HG03103 (cell line): ENCODE data around the gene OTOF.
"Not testable (repeated sequence)": the region's sequence is repeated elsewhere in the genome, so short reads cannot be mapped to it uniquely, and the experiment has no call there.

Experiments used
- ATAC-seq: cut with Tn5 transposase; IDR thresholded peaks from one replicate; pipeline ENCODE4 v1.9.1; 2021; ENCODE audit warnings: low read depth; ENCODE audit not compliant: unreplicated experiment

OTOF gene

GRCh38 chr2:26481706-26482105, 3.8 kb upstream of the OTOF start:
- ATAC-seq: no peak

DNA sequence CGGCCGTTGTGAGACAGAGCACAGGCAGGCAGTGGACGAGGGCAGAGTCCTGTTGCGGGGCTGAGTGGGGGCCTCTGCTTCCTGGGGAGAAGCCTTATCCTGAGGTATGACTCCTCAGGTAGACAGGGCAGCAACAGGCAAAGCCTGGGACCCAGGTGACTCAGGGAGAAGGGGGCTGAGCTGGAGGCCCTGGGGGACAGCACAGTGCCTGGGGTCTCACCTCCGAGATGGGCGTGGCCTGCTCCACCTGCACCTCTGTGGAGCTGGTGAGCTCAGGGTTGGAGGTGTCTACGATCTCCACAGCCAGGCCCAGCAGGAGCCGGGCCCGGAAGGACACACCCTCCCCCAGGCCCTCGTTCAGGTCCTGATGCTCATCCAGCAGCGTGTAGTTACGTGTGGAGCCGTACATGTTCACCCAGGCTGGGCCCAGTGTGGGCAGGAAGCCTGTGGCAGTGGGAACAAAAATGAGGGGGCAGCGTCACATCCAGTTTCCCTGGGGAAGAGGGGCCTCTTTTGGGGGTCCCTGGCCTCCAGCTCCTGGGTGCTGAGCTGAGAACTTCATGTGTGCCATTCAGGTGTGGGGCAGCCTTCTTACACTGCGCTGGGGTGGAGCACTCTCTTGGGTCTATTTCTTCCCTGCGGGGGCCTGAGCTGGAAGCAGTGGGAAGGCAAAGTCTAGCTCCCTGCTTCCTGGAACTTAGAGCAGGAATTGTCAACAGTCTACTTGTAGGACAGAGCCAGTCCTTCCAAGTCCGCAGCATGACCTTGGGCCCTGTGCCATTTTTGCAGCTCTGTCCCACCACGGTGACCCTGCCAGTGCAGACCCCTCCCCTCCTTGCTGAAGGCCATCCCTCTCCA, 2.9 kb upstream of the OTOF start:
- ATAC-seq: no peak

- no peak for ATAC-seq
These were observed 2.1 kb upstream of the OTOF start for GRCh38 chr2:26479789-26480565.

GRCh38 chr2:26479131-26479788, 1.3 kb upstream of the OTOF start:
- no peak for ATAC-seq

DNA sequence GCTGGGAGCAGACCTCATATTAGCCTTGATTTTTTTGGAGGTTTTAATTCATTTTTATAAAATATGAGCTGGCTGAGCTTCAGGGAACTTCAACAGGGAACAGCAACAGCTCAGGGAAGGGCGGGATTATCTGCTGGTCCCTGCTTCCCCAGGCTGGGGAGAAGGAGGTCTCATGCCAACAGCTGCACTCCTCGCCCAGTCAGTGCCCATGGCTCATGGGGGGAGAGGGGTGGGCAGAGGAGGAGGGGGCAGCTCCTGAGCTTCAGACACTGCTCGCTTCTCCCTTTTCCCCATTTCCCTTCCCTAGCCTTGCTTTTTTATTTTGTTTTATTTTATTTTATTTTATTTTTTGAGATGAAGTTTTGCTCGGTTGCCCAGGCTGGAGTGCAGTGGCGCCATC, 442 bp upstream of the OTOF start:
- no peak for ATAC-seq

DNA sequence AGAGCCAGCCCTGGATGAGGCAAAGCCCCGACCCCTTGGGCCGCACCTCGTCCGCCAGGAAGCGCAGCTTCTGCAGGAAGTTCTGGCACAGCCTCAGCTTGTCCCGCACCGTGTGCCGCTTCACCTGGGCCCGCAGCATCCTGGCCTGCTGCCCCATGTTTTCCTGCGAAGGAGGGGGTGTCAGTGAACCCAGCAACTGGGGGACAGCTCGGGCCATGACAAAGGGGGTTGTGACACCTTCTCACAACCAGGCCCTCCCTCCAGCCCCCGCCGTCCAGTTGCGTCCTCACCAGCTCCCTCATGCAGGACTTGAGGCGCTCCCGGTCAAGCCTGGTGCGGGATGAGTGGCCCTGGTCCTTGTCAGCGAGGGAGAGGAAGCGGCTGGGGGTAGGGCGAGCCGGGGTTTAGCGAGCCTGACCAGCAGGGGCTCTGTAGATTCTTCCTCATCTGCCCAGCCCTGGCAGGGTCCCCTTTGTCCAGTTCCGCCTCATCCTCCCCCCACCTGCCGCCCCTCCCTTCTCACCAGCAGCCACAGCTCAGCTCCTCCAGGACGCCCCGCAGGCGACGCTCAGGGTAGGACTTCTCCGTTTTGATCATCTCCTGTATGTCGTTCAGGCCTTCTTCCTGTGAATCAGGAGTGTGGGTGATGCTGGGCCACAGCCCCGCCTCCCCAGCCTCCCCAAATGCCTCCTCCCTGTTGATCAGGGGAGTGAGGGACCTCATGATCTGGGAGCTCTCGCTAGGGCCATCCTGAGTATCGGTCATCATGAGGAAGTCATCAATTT, 606 bp downstream of the OTOF start:
- ATAC-seq: no peak

DNA sequence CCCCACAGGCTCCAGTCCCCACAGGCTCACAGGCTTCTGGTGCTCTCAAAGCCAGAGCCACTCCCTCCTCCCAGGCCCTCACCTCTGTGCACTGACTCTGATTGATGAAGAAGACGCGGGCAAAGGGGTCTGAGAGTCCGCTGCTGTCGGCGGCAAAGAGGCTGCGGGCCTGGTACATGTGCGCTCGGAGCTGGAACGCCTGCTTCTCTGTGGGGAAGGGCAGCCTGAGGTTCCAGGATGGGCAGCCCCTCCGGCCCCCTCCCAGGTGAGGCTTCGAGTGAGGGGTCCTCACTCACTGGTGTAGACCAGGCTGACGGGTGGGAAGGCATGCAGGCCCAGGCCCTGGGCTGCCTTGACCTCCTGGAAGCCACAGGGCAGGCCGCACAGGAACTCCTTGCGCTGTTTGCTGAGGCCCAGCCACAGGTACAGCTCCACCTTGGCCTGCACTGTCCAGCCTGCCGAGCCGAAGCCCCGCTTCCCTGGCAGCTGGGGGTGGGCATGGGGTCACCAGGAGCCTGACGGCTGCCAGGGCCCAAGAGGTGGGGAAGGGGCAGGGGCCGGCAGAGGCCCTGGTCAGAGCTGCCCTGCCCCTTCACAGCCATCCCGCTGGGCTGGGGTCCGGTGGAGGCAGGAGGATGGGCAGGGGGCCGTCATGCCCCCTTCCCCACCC, 2.0 kb downstream of the OTOF start:
- ATAC-seq: no peak

- no peak for ATAC-seq
These were observed 2.9 kb downstream of the OTOF start for GRCh38 chr2:26475037-26475436.

- no peak for ATAC-seq
These were observed 3.6 kb downstream of the OTOF start for GRCh38 chr2:26474261-26474785.

- no peak for ATAC-seq
These were observed 4.1 kb downstream of the OTOF start for GRCh38 chr2:26473796-26474195.

GRCh38 chr2:26472821-26473655, 4.9 kb downstream of the OTOF start:
- ATAC-seq: no peak

DNA sequence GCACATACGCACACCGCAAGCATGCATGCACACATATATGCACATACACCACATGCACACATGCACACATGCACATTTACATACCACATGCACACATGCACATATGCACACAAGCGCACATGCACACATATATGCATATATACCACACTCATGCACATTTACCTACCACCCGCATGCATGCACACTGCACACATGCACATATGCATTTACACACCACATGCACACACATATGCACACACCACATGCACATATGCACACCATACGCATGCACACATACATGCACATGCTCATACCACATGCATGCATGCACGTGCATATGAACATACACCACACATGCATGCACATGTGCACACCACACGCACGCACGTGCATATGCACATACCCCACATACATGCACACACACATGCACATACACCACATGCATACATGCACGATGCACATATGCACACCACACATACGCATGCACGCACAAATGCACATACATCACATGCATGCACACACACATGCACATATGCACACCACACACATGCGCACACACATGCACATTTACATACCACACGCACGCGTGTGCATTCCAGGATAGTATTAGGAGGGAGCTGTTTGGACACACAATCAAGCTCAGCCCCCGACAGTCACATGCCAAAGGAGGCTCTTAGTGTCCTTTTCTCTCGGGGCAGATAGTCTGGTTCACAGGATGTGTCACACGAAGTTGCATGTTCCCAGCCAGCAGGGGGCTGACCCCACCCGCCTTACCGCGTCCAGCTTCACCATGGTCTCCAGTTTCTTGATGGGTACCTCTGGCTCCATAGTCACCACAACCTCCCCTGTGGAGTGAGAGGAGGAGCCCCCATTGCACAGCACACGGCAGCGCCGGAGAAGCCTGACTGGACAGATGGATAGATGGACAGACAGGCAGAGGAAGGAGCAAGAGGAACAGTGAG, 5.9 kb downstream of the OTOF start:
- ATAC-seq: no peak

- ATAC-seq: no peak
These were observed 6.6 kb downstream of the OTOF start for GRCh38 chr2:26471289-26471688.

DNA sequence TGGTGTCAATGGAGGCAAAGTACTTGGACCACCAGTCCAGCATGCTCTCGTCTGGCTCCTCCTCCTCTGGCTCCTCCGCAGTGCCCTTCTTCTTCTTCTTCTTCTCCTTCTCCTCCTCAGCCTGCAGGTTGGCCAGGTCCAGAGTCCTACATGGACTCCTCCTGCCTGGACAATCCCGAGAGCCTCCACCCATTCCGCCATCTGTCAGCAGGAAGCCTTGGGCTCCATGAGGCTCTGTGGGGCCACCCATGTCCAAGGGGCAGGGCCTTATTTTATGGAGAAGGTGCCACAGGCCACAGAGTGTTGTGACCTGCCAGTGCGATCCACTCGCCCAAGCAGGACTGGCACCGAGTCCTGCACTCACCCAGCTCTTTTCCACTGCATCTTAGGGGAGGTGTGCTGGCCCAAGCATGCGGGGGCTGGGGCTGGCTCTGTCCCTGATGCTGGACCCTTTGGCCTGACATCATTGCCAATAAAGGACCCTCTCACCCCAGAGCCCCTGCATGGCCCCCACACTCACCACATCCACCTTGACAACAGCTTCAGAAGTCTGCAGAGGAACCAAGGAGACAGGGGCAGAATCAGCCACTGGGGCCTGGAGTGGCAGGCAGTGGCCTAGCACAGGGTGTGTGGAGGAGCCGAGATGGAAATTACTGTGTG, 7.2 kb downstream of the OTOF start:
- ATAC-seq: no peak

GRCh38 chr2:26469955-26470354, 8.0 kb downstream of the OTOF start:
- ATAC-seq: no peak

- no peak for ATAC-seq
These were observed 8.7 kb downstream of the OTOF start for GRCh38 chr2:26469092-26469710.

GRCh38 chr2:26468544-26468943, 9.4 kb downstream of the OTOF start:
- ATAC-seq: not testable (repeated sequence)
